GM12878 (cell line): ENCODE results near the gene ABHD17C. TPM values are rescaled to one million over a fixed set of nuclear protein-coding genes. Genes with fewer than 3 reads are reported as not detected.

Experiments
- ATAC-seq: fragments of 200-7000 bp; cut with Tn5 transposase; 3 replicates; pipeline ENCODE4 v1.9.1; 2020; ENCODE audit warnings: mild to moderate bottlenecking, moderate library complexity
- BruUV-seq: library from RNA; stranded (reverse); fragments of 400-500 nt; replicated peaks from 2 replicates; lab custom pipeline; 2021; lab: Mats Ljungman, UMichigan
- CTCF ChIA-PET: fragments of 300-600 bp; sonication (Branson Sonifier 250); formaldehyde crosslinking; extraction: SDS; loops from one replicate; lab custom pipeline; 2021; ENCODE audit warnings: inconsistent platforms; lab: Yijun Ruan, JAX
- POLR2A ChIA-PET: fragments of 350-600 bp; formaldehyde crosslinking; extraction: SDS; loops from one replicate; lab custom pipeline; 2021; ENCODE audit warnings: inconsistent platforms; lab: Charles Lee
- RAD21 ChIA-PET: fragments of 300-600 bp; sonication (Branson Sonifier 250); formaldehyde crosslinking; loops from one replicate; lab custom pipeline; 2023; ENCODE audit warnings: antibody characterized with exemption; ENCODE audit not compliant: unreplicated experiment; lab: Charles Lee
- SMC1A ChIA-PET: fragments of 300-600 bp; sonication (Branson Sonifier 250); formaldehyde crosslinking; loops from one replicate; lab custom pipeline; 2023; ENCODE audit not compliant: unreplicated experiment, uncharacterized antibody; lab: Charles Lee
- DNase-seq: peaks from one replicate; pipeline ENCODE4 v3.0.0-alpha.2; 2011; ENCODE audit warnings: low read depth, low spot score
- FAIRE-seq: peaks from 3 replicates; lab custom pipeline; 2011; peaks lifted over from hg19 to GRCh38; lab: Jason Lieb, UNC
- H2AFZ ChIP-seq: 2 replicates; pipeline ENCODE4 v1.6.0; 2011; ENCODE audit warnings: low read depth, low read length, control low read depth; ENCODE audit not compliant: control insufficient read depth
- H3K27ac ChIP-seq: 2 replicates; pipeline ENCODE4 v1.5.1; 2011; ENCODE audit warnings: control low read depth; ENCODE audit not compliant: control insufficient read depth, insufficient read depth
- H3K27me3 ChIP-seq, 2 experiments: replicated peaks in 1 of 2; 2 replicates each; pipeline versions ENCODE4 v1.6.0 to v1.6.1; 2011; ENCODE audit warnings: low read length in 1 of 2; ENCODE audit not compliant: control insufficient read depth in 2 of 2, insufficient read depth in 2 of 2
- H3K36me3 ChIP-seq, 2 experiments: 2 replicates each; pipeline ENCODE4 v1.5.1; 2011; ENCODE audit warnings: low read length in 1 of 2; ENCODE audit not compliant: control insufficient read depth in 2 of 2, insufficient read depth in 2 of 2
- H3K4me1 ChIP-seq: 2 replicates; pipeline ENCODE4 v1.6.1; 2011; ENCODE audit warnings: mild to moderate bottlenecking, low read length, moderate library complexity, mixed read lengths; ENCODE audit not compliant: control insufficient read depth, insufficient read depth
- H3K4me2 ChIP-seq: 2 replicates; pipeline ENCODE4 v1.6.0; 2011; ENCODE audit warnings: control low read depth; ENCODE audit not compliant: control insufficient read depth, insufficient read depth
- H3K4me3 ChIP-seq: fragments of 200-600 bp; sonication (generic); 2 replicates; pipeline ENCODE4 v1.5.1; 2016
- H3K79me2 ChIP-seq: 2 replicates; pipeline ENCODE4 v1.6.0; 2011; ENCODE audit warnings: low read length; ENCODE audit not compliant: control insufficient read depth, insufficient read depth
- H3K9ac ChIP-seq: 2 replicates; pipeline ENCODE4 v1.8.0; 2011; ENCODE audit warnings: low read length, control low read depth, mixed read lengths; ENCODE audit not compliant: control insufficient read depth, insufficient read depth
- H3K9me3 ChIP-seq: replicated peaks from 3 replicates; pipeline ENCODE4 v1.5.1; 2011; ENCODE audit warnings: mild to moderate bottlenecking, low read length; ENCODE audit not compliant: control insufficient read depth, insufficient read depth
- H4K20me1 ChIP-seq: 2 replicates; pipeline ENCODE4 v1.6.0; 2011; ENCODE audit not compliant: control insufficient read depth, insufficient read depth
- CEBPZ ChIP-seq: fragments of 150-350 bp; IDR thresholded peaks from 2 replicates; pipeline ENCODE4 v1.6.1; 2016; ENCODE audit warnings: low read depth, low read length
- ELK1 ChIP-seq: IDR thresholded peaks from 2 replicates; pipeline ENCODE4 v1.6.1; 2012; ENCODE audit warnings: low read depth, low read length, improper control_type of control experiment
- MYB ChIP-seq: fragments of 150-350 bp; IDR thresholded peaks from 2 replicates; pipeline ENCODE4 v1.6.1; 2014; ENCODE audit warnings: mild to moderate bottlenecking, low read depth, low read length, borderline replicate concordance
- MYC ChIP-seq: IDR thresholded peaks from 2 replicates; pipeline ENCODE4 v1.6.1; 2011; ENCODE audit warnings: mild to moderate bottlenecking, low read length, moderate library complexity, inconsistent platforms; ENCODE audit not compliant: insufficient read depth, insufficient replicate concordance, insufficient read length, severe bottlenecking
- NFIC ChIP-seq: IDR thresholded peaks from 2 replicates; pipeline ENCODE4 v1.6.1; 2012; ENCODE audit warnings: low read depth, mild to moderate bottlenecking, inconsistent platforms, low read length, moderate library complexity
- NR2F1 ChIP-seq: fragments of 450-650 bp; conservative IDR thresholded peaks from 2 replicates; pipeline ENCODE4 v1.6.1; 2017; ENCODE audit warnings: mild to moderate bottlenecking
- RELA ChIP-seq: fragments of 450-650 bp; IDR thresholded peaks from 2 replicates; pipeline ENCODE4 v1.8.0; 2014; ENCODE audit warnings: borderline replicate concordance; ENCODE audit not compliant: partially characterized antibody
- SMAD1 ChIP-seq: fragments of 450-650 bp; IDR thresholded peaks from 2 replicates; pipeline ENCODE4 v1.6.1; 2018; ENCODE audit warnings: mild to moderate bottlenecking, low read depth; ENCODE audit not compliant: partially characterized antibody
- SREBF2 ChIP-seq: IDR thresholded peaks from 2 replicates; pipeline ENCODE4 v1.6.1; 2012; ENCODE audit warnings: mild to moderate bottlenecking, low read length
- STAT3 ChIP-seq: IDR thresholded peaks from 2 replicates; pipeline ENCODE4 v1.6.1; 2011; ENCODE audit warnings: low read depth, low read length, improper control_type of control experiment
- ZNF207 ChIP-seq: fragments of 450-650 bp; IDR thresholded peaks from 2 replicates; pipeline ENCODE4 v1.6.1; 2014; ENCODE audit warnings: antibody characterized with exemption, mild to moderate bottlenecking, borderline replicate concordance
- ZNF622 ChIP-seq: fragments of 450-650 bp; IDR thresholded peaks from 2 replicates; pipeline ENCODE4 v1.6.1; 2017; ENCODE audit warnings: mild to moderate bottlenecking, inconsistent platforms
- WGBS: methylation state at CpG from one replicate; pipeline ENCODE4 v1.1.6; 2016; ENCODE audit warnings: low lambda C conversion rate; ENCODE audit not compliant: insufficient replicate concordance, insufficient coverage; ENCODE audit errors: missing lambda C conversion rate; 5-methylcytosine and 5-hydroxymethylcytosine counted together
- in situ Hi-C: fragments of 300-500 bp; cut with MboI; formaldehyde crosslinking; loops from 9 replicates; pipeline ENCODE4 v1.14.3; 2018; ENCODE audit warnings: mixed read lengths
- intact Hi-C: fragments of 100-400 bp; cut with micrococcal nuclease; formaldehyde crosslinking; loops from one replicate; pipeline ENCODE4 v1.14.2; 2022; ENCODE audit not compliant: unreplicated experiment
- polyA plus RNA-seq, 11 experiments: library from polyadenylated mRNA; depleted of rRNA in 4 of 11; unstranded in 6 of 11; stranded (reverse) in 5 of 11; fragments of >200 nt; fragmentation: Nextera tagmentation in 4 of 11; fragmentation: Illumina TruSeq in 1 of 11; extraction: Ambion mirVana in 4 of 11; extraction: Trizol in 1 of 11; gene quantifications; 1 replicate in 1 of 11; 2 replicates in 10 of 11; pipeline versions ENCODE4 v1.2.1 to v1.2.3, GENCODE V29; 2011 to 2016; ENCODE audit warnings: inconsistent platforms in 2 of 11, missing spikeins in 2 of 11, low read depth in 1 of 11
- total RNA-seq, 4 experiments: library from RNA; depleted of rRNA in 3 of 4; stranded (reverse); fragments of >200 nt in 3 of 4; fragmentation: Illumina TruSeq in 1 of 4; extraction: Trizol in 1 of 4; gene quantifications; 2 replicates each; pipeline versions ENCODE4 v1.2.1 to v1.2.3, GENCODE V29; 2013 to 2021

Gene ABHD17C
- total and polyA plus RNA-seq, 10 of the 15 experiments (the other 5 are each of a cell fraction or from before 2014, with no cell fraction given), result 0.92 to 11.4 (median 5.5) TPM

GRCh38 chr15:80711886-80712285 lies 16.8 kb downstream of the ABHD17C start:
- no TSS peak for BruUV-seq
- SMC1A ChIA-PET, result interaction anchor here (1.5 kb wide), 1 partner anchor 37 kb away, joined by 3 read pairs; no protein-coding TSS in a partner anchor
- no peaks in the 10 kb centered on the region for H3K79me2 ChIP-seq
- H3K27me3 ChIP-seq, result no peaks in the 10 kb centered on the region
- in situ Hi-C loops (no loop called here), intact Hi-C loops (no loop called here)
- H3K9me3 ChIP-seq, result no peaks in the 10 kb centered on the region
- no peak for FAIRE-seq
- TF ChIP-seq ZNF207 (no peak), SMAD1 (no peak), ZNF622 (no peak), RELA (no peak), MYC (no peak), SREBF2 (no peak), MYB (no peak), ELK1 (no peak), CEBPZ (no peak), NFIC (no peak), STAT3 (no peak), NR2F1 (no peak)
- no peaks in the 10 kb centered on the region for H3K36me3 ChIP-seq
- no peak overlapping the region for H3K4me3 ChIP-seq
- POLR2A ChIA-PET, result no interaction called here
- RAD21 ChIA-PET, result no interaction called here
- no peak overlapping the region for H3K27ac ChIP-seq
- H3K9ac ChIP-seq, result no peak overlapping the region
- no peak overlapping the region for H2AFZ ChIP-seq
- no peak for ATAC-seq
- CTCF ChIA-PET, result no interaction called here
- no peaks in the 10 kb centered on the region for H4K20me1 ChIP-seq
- DNase-seq, result no peak
- no peaks in the 10 kb centered on the region; the same call in 1 of the 2 replicates for H3K4me1 ChIP-seq
- H3K4me2 ChIP-seq, result no peak overlapping the region
- 83% methylated on average over 6 of the region's 6 CpGs for WGBS
